Stimulated activated CD4-positive, alpha-beta T cell treated with anti-CD3 and anti-CD28 coated beads, Interleukin-12 subunit alpha, Interleukin-12 subunit beta, amount 100 ng/mL, for 48 hours (primary cell): ENCODE measurements around the gene DDX51.

Experiments used
- DNase-seq, 3 donors: peaks; one replicate each; pipeline ENCODE4 v3.0.0-alpha.2; 2020; ENCODE audit warnings: low read depth in 2 of 3, low spot score in 1 of 3

The DDX51 gene, protein sequence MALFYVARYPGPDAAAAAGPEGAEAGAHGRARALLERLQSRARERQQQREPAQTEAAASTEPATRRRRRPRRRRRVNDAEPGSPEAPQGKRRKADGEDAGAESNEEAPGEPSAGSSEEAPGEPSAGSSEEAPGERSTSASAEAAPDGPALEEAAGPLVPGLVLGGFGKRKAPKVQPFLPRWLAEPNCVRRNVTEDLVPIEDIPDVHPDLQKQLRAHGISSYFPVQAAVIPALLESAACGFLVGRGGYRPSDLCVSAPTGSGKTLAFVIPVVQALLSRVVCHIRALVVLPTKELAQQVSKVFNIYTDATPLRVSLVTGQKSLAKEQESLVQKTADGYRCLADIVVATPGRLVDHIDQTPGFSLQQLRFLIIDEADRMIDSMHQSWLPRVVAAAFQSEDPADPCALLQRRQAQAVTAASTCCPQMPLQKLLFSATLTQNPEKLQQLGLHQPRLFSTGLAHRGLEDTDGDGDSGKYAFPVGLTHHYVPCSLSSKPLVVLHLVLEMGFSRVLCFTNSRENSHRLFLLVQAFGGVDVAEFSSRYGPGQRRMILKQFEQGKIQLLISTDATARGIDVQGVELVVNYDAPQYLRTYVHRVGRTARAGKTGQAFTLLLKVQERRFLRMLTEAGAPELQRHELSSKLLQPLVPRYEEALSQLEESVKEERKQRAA

DNA sequence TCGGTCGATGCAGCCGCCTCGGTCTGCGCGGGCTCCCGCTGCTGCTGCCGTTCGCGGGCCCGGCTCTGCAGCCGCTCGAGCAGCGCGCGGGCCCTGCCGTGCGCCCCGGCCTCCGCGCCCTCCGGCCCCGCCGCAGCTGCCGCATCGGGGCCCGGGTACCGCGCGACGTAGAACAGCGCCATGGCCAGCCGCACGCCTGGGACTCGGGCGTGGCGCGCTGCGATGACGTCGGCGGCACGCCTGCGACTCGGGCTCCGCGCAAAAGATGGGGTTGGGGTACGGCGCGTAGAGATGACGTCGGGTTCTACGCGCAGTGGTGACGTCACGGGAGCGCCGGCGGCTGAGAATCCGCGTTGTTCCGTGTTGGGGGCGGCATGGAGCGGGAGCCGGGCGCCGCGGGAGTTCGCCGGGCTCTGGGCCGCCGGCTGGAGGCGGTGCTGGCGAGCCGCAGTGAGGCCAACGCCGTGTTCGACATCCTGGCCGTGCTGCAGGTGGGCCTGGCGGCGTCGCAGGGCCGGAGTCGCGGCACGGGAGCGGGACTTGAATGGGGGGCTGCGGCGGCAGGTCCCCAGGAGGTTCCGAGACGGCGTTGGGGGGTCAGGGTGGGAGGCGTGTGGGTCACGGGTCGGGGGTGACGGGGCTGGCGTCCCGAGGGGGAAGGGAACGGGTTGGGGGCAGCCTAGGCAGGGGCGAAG is at the start of gene DDX51, which contains the start of gene NOC4L:
Gene DDX51, minus strand, starts transcription at position 205 of the 695 bp plus-strand sequence. Its CDS starts 23 bp downstream, at position 182.
Gene NOC4L, plus strand, starts transcription at position 343 of the 695 bp plus-strand sequence. Its CDS starts 32 bp downstream, at position 375.
- DNase-seq, result peak; percentile 92 to 98 (median 94)

GRCh38 chr12:132191715-132192553 is 47.8 kb upstream of the DDX51 start:
- DNase-seq, result no peak

- DNase-seq, result no peak
Observed at GRCh38 chr12:132190834-132191500, 46.8 kb upstream of the DDX51 start.

GRCh38 chr12:132190012-132190755 is 46.1 kb upstream of the DDX51 start:
- no peak for DNase-seq

GRCh38 chr12:132189378-132190011 is 45.4 kb upstream of the DDX51 start:
- DNase-seq, result peak; percentile 83 to 92 (median 87)

DNA sequence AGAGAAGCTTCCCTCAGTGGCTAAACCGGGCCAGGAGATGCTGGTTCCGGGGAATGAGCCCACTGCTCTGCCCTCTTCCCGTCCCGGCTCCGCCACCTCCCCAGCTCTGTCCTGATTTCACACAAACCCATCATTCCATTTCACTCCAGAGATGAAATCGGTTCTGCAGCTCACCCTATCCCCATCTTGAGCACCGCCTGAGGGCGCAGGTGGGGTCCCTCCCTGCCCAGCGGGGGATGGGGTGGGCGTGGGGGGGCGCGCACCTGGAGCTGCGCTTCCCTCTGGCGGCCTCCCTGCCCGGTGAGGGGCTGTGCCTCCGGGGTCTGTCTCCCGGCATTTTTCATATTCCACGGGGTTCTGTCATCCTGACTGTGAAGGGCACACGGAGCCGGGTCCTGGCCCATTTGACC is 44.8 kb upstream of the DDX51 start:
- DNase-seq, result no peak

DNA sequence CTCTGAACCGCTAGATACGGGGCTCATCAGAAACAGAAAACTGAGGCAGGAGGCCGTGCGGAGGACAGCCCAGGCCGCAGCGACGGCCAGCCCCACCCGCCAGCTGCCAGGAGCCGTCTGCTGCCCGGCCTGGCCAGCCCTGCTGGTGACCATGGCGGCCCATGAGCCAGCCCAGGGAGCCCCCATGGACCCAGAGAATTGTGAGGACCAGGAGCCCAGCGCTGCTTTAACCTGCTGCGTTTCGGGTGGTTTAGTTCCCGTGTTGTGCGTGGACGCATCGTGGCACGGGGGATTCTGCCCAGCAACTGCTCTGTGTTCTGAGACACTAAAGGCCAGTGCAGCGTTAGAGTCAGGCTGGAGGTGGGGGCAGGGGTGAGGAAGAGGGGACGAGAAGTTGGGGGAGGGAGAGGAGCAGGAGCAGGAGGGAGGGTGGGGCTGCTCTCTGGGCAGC is 44.4 kb upstream of the DDX51 start:
- no peak for DNase-seq

DNA sequence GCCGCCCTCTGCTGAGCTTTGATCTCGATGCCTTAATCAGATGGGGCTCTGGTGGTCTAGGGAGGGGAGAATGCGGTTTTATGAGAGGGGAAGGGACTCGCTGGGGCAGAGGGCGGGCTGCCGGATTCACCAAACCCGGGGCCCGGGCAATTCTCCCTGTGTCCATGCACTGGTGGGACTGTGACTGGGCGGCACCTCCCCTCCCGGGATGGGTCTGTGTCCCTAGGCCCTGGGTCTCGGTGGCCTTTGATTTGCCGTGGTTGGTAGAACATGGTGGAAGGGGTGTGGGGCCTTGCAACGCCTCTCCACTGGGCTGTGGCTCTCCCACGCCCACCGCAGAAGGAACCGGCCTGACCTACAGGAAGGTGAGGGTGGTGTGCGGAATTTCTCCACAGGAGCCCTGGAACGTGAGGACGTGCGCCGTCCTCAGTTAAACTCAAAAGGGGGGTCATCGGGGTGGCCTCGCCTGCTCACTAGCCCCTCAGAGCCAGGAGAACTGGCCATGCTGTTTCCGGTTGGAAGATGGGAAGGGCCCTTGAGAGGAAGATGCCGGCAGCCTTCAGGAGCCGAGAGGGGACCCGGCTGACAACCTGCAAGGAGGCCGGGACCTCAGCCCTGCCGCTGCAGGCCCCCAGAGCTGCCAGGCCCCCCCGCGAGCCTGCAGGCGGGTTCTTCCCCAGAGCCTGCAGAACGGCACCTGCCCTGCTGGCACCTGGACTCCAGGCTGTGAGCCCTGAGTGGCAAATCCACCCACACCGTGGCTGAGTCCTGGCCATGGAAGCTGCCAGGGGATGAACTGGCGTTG is 43.7 kb upstream of the DDX51 start:
- no peak for DNase-seq

DNA sequence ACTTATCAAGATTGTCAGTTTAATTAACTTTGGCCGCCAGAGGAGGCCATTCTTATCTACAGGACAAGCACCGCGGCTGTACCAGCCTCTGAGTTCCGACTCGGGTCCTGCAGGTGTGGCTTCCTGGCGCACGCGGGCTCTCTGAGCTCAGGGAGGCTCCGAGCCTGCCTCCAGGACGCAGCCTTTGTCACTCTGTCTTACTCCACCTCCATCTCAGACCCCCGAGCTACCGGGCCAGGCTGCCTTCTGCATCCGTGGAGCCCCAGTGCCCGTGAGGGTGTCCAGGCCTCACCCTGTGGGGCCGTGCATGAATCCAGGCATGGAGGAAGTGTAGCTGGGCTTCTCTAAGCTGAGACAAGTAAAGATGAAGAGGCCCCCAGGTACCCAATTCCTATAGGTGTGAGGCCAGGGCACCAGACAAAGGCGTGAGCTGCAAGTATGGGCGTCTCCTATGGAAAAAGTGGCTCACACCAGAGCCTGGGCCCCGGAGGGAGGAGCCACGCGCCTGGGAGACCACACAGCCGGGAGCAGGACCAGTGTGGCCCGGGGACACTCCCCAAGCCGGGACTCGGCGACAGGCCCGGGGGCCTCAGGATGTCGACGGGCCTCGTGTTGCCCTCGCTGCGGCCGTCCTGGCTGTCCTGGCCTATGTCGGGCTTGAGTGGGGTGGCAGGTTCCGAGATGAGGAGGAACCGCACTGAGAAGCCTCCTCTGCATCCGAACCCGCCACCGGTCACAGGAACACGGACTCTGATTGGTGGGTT is 42.9 kb upstream of the DDX51 start:
- no peak for DNase-seq

- no peak for DNase-seq
Observed at GRCh38 chr12:132186208-132186856, 42.2 kb upstream of the DDX51 start.

- DNase-seq, result no peak
Observed at GRCh38 chr12:132185705-132186104, 41.6 kb upstream of the DDX51 start.

DNA sequence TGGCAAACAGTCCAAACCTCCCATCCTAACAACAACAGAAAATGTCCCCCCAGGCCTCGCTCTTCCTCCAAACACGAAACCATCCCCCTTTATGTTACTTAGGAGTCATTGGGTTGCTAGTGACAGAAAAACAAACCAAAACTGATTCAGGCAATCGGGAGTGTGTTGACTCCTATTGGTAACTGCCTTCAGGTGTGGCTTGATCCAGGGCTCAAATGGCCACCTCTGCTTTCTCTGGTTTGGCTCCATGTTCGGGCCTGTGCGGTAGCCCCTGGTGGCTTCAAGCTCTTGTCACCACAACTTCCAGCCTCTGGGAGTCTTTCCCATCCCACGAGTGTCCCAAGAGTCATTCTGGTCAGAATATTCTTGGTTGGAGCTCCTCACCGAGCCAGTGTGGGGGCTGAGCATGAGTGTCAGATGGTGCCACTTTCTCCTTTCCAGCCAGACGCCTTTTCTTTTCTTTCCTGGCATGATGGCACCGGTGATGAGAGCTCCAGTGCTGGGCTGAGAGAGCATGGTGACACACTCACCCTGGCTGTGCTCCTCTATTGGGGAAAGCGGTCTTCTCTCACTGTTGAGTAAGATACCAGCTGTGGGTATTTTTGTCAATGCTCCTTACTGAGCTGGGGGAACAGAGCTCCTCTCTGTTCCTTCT is 38.7 kb upstream of the DDX51 start:
- DNase-seq, result no peak

GRCh38 chr12:132182206-132182710 is 38.1 kb upstream of the DDX51 start:
- no peak for DNase-seq

DNA sequence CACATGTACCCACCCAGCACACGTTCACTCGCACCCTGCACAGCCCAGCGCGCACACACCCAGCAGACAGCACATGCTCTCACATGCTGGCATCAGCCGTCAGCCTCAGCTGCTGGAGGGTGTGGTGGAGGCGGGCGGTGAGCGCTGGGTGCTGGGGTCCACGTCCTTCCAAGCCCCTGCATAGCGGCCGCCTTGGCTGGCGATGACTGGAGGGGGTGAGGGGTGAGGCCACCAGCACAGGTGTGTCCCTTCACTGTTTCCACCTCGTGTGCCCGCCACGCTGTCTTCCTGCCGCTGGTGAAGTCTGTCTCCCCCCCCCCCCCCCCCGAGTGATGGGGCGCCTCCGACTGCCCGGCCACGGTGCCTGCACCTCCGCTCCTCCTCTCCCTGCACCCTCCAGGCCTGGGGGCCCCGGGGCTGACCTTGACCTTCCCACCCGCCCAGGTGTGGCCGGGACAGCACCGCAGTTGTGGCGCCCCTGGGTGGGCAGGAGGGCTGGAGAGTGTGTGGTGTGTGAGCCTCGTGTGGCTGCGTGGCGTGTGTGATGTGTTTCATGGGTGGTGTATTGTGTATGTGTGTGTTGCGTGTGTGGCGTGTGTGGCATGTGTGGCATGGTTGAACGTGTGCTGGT is 37.6 kb upstream of the DDX51 start:
- no peak for DNase-seq

DNA sequence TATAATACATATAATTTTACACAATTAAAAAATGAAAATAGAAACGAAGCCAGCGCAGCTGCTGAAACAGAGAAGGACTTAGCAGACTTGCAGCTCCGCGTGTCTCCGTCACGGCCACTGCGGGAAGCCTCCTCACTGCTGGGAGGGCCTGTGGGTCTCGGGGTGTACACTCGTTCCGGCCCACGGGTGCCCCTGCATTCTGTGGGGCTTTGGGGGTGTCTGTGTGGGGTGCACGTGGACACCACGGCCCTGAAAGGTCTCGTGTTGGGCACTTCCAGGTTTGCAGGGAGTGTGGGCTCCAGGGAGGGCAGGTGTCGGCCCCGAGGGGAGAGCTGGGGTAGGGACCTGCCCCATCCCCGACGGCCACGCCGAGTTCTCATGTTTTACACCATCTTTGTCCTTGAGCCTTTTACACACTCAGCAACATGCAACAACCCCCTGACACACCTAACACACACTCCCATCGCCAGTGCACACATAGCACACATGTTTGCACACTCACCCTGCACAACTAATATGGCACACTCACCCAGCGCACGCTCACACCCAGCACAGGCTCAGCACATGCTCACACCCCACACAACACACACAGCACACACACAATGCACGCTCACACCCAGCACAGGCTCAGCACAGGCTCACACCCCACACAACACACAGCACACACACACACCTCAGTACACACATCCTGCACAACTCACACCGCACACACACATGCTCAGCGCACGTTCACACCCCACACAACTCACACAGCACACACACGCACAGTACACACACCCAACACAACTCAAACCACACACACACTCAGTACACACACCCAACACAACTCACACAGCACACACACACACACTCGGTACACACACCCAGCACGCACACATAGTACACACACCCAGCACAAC is 36.8 kb upstream of the DDX51 start:
- DNase-seq, result no peak
